Natural killer cell (primary cell): ENCODE data around the gene SHC2. TPM values are rescaled to one million over a fixed set of nuclear protein-coding genes. Genes with fewer than 3 reads are reported as not detected.

Experiments used
- ATAC-seq, 3 donors: fragments of 150-1000 bp in 2 of 3; fragments of 200-7000 bp in 1 of 3; cut with Tn5 transposase; 1 replicate in 1 of 3; 2 replicates in 2 of 3; pipeline ENCODE4 v1.10.0; 2021; ENCODE audit warnings: mild to moderate bottlenecking in 2 of 3, moderate library complexity in 2 of 3
- DNase-seq, 2 donors: peaks; one replicate each; pipeline versions ENCODE4 v3.0.0 to v3.0.0-alpha.2; 2013 to 2021; ENCODE audit warnings: mixed read lengths in 1 of 2
- H3K27ac ChIP-seq: one replicate; pipeline ENCODE4 v1.5.1; 2013; ENCODE audit warnings: mild to moderate bottlenecking, low read length
- H3K27me3 ChIP-seq: one replicate; pipeline ENCODE4 v1.6.1; 2013; ENCODE audit warnings: low read length; ENCODE audit not compliant: control insufficient read depth, insufficient read depth
- H3K36me3 ChIP-seq: one replicate; pipeline ENCODE4 v1.6.1; 2013; ENCODE audit warnings: low read length; ENCODE audit not compliant: control insufficient read depth, insufficient read depth
- H3K4me1 ChIP-seq: one replicate; pipeline ENCODE4 v1.6.1; 2013; ENCODE audit warnings: low read length; ENCODE audit not compliant: control insufficient read depth, insufficient read depth
- H3K4me3 ChIP-seq: one replicate; pipeline ENCODE4 v1.5.1; 2013; ENCODE audit warnings: low read length
- H3K9me3 ChIP-seq: one replicate; pipeline ENCODE4 v1.6.1; 2013; ENCODE audit warnings: low read length; ENCODE audit not compliant: control insufficient read depth, insufficient read depth
- H3K27ac Mint-ChIP-seq, 2 donors: one replicate each; pipeline ENCODE4 v1.8.0; 2022; ENCODE audit warnings: mild to moderate bottlenecking in 2 of 2, mixed read lengths in 2 of 2, moderate library complexity in 1 of 2
- H3K27me3 Mint-ChIP-seq, 2 donors: one replicate each; pipeline ENCODE4 v1.8.0; 2022; ENCODE audit warnings: low read depth in 2 of 2, mixed read lengths in 2 of 2
- H3K36me3 Mint-ChIP-seq: one replicate; pipeline ENCODE4 v1.8.0; 2022; ENCODE audit warnings: mixed read lengths
- H3K4me1 Mint-ChIP-seq, 2 donors: one replicate each; pipeline ENCODE4 v1.8.0; 2022; ENCODE audit warnings: mixed read lengths in 2 of 2
- H3K4me3 Mint-ChIP-seq: one replicate; pipeline ENCODE4 v1.8.0; 2022; ENCODE audit warnings: mild to moderate bottlenecking, moderate library complexity, mixed read lengths
- H3K9me3 Mint-ChIP-seq, 2 donors: one replicate each; pipeline ENCODE4 v1.8.0; 2022; ENCODE audit warnings: mixed read lengths in 2 of 2
- CTCF ChIP-seq: fragments of 200-600 bp; IDR thresholded peaks from one replicate; pipeline ENCODE4 v1.8.0; 2022; ENCODE audit warnings: antibody characterized with exemption
- WGBS: methylation state at CpG from one replicate; pipeline ENCODE4 v1.1.7; 2013; ENCODE audit warnings: missing lambda C conversion rate; ENCODE audit not compliant: insufficient coverage; 5-methylcytosine and 5-hydroxymethylcytosine counted together
- intact Hi-C: fragments of 100-400 bp; cut with micrococcal nuclease; formaldehyde crosslinking; loops from one replicate; pipeline ENCODE4 v1.14.2; 2022
- total RNA-seq, 4 donors: library from RNA; stranded (reverse); fragments of 120-200 nt in 1 of 4; gene quantifications; one replicate each; pipeline versions ENCODE4 v1.2.3 to v1.2.4, GENCODE V29; 2013 to 2022

Gene SHC2
- total RNA-seq, 3 donors from 2014 or later (not counting 1 experiment from before 2014, with no cell fraction given), result 0.75 TPM; not detected in 2

GRCh38 chr19:468587-469256 is 7.9 kb upstream of the SHC2 start:
- no peak for TF ChIP-seq CTCF
- H3K27me3 Mint-ChIP-seq, result no peaks in the 10 kb centered on the region
- no peaks in the 10 kb centered on the region for H3K36me3 Mint-ChIP-seq
- H3K9me3 ChIP-seq, result no peaks in the 10 kb centered on the region
- no peaks in the 10 kb centered on the region for H3K36me3 ChIP-seq
- no peak for DNase-seq
- H3K4me1 ChIP-seq, result no peaks in the 10 kb centered on the region
- H3K27me3 ChIP-seq, result no peaks in the 10 kb centered on the region
- H3K9me3 Mint-ChIP-seq, result peaks cover 0 to 5% of the 10 kb centered on the region in 2 donors
- no peak overlapping the region for H3K27ac ChIP-seq
- H3K27ac Mint-ChIP-seq, result no peak overlapping the region
- 84% methylated on average over 27 of the region's 27 CpGs for WGBS
- no peak overlapping the region for H3K4me3 ChIP-seq
- ATAC-seq, result peak in 1 of 3 donors; percentile 3
- H3K4me1 Mint-ChIP-seq, result no peaks in the 10 kb centered on the region
- H3K4me3 Mint-ChIP-seq, result no peak overlapping the region
- intact Hi-C loops, result no loop called here

- no peaks in the 10 kb centered on the region for H3K36me3 Mint-ChIP-seq
- 91% methylated on average over 11 of the region's 11 CpGs for WGBS
- peaks cover 0 to 5% of the 10 kb centered on the region in 2 donors for H3K9me3 Mint-ChIP-seq
- Histone ChIP-seq H3K27ac (no peak overlapping the region), H3K4me3 (no peak overlapping the region), H3K36me3 (no peaks in the 10 kb centered on the region), H3K9me3 (no peaks in the 10 kb centered on the region), H3K27me3 (peaks cover 4% of the 10 kb centered on the region), H3K4me1 (no peaks in the 10 kb centered on the region)
- DNase-seq, result no peak
- no peak overlapping the region for H3K27ac Mint-ChIP-seq
- ATAC-seq, result no peak
- peaks cover 0 to 4% of the 10 kb centered on the region in 2 donors for H3K27me3 Mint-ChIP-seq
- H3K4me3 Mint-ChIP-seq, result no peak overlapping the region
- H3K4me1 Mint-ChIP-seq, result no peaks in the 10 kb centered on the region
- no peak for TF ChIP-seq CTCF
- intact Hi-C loops, result no loop called here
These were observed 6.7 kb upstream of the SHC2 start for GRCh38 chr19:467554-467953.

- H3K4me3 ChIP-seq, result no peak overlapping the region
- no peak for ATAC-seq
- peaks cover 12% of the 10 kb centered on the region for H3K27me3 ChIP-seq
- no peaks in the 10 kb centered on the region for H3K9me3 ChIP-seq
- no peak for TF ChIP-seq CTCF
- H3K4me1 ChIP-seq, result peaks cover 7% of the 10 kb centered on the region
- no peak overlapping the region for H3K4me3 Mint-ChIP-seq
- WGBS, result 96% methylated on average over 3 of the region's 3 CpGs
- H3K36me3 Mint-ChIP-seq, result no peaks in the 10 kb centered on the region
- H3K9me3 Mint-ChIP-seq, result peaks cover 0 to 5% of the 10 kb centered on the region in 2 donors
- no peaks in the 10 kb centered on the region for H3K4me1 Mint-ChIP-seq
- DNase-seq, result no peak
- H3K27ac ChIP-seq, result no peak overlapping the region
- intact Hi-C loops, result no loop called here
- peaks cover 0 to 12% of the 10 kb centered on the region in 2 donors for H3K27me3 Mint-ChIP-seq
- no peak overlapping the region for H3K27ac Mint-ChIP-seq
- H3K36me3 ChIP-seq, result no peaks in the 10 kb centered on the region
These were observed 4.4 kb upstream of the SHC2 start for GRCh38 chr19:465056-465816.
